Activated CD8-positive, alpha-beta memory T cell treated with anti-CD3 and anti-CD28 coated beads for 1 hour (primary cell): ENCODE measurements around the gene ALDH3A1.
A peak's percentile ranks its signal among the peaks of the same experiment; 100 is the strongest.

Source experiments
- DNase-seq, 2 donors: peaks; one replicate each; pipeline ENCODE4 v3.0.0-alpha.2; 2020; ENCODE audit warnings: low read depth in 1 of 2; ENCODE audit errors: extremely low read depth in 1 of 2

Gene ALDH3A1

DNA sequence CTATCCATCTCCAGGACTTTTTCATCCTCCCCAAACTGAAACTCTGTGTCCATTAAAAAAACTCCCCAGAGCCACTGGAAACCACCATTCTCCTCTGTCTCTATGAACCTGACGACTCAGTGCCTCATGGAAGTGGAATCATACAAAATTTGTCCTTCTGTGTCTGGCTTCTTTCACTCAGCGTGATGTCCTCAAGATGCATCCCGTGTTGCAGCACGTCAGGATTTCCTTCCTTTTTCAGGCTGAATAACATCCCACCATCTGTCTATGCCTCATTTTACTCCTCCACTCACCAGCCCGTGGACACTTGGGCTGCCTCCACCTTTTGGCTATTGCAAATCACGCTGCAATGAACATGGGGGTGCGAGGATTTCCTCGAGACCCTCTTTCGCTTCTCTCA, 12.6 kb upstream of the ALDH3A1 start:
- no peak for DNase-seq

- no peak for DNase-seq
Measured at GRCh38 chr17:19759568-19760549, 11.8 kb upstream of the ALDH3A1 start.

GRCh38 chr17:19757536-19758180, 9.6 kb upstream of the ALDH3A1 start:
- DNase-seq, result no peak

- DNase-seq, result no peak
Measured at GRCh38 chr17:19756546-19756945, 8.4 kb upstream of the ALDH3A1 start.

DNA sequence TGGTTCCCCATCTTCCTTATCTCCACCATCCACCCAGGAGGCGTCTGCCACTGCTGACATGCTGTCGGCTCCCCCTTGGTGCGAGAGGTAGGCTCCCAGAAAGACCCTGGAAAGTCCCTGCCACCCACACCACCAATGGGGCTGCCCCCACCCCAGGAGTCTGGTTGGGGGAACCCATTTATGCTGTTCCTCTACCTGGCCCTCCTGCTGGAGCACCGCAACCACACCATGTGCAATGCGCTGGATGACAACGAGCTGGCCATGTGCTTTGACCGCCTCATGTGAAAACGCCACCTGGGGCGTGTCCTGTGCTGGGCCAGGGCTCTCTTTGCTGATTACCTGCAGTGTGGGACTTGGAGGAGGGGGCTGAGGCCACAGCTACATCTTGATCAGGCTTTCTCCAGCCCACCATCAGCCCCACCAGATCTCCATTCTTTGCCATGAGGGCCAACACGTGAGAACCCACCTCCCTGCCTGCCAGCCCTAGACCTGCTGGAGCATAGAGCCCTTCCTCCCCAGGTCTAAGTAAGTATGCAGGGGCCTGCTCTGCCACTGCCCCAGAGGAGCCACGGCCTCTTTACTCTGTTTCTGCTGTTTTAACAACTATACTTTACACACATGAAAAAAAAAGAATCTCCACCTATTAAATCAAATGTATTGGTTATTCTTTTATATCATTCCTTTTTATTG, 7.9 kb upstream of the ALDH3A1 start:
- no peak for DNase-seq

DNA sequence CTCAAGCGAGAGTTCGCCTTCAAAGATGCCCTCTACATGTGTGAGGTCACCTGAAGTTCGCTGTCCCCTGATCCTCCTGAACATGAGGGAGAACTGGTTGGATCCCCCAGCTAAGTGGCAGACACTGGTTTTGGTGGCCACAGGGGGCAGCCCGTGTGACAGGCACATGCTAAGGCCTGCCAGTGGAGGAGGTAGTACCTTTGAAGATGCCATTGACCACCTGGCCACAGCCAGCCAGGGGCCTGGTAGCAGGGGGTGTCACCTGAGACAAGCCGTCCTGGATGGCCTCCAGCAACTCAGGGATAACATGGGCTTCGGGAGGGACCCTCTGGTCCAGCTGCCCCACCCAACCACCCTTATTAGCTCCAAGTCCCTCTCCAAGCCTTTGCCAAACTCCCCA, 7.3 kb upstream of the ALDH3A1 start:
- no peak for DNase-seq

- DNase-seq, result no peak
Measured at GRCh38 chr17:19753661-19754463, 5.8 kb upstream of the ALDH3A1 start.

DNA sequence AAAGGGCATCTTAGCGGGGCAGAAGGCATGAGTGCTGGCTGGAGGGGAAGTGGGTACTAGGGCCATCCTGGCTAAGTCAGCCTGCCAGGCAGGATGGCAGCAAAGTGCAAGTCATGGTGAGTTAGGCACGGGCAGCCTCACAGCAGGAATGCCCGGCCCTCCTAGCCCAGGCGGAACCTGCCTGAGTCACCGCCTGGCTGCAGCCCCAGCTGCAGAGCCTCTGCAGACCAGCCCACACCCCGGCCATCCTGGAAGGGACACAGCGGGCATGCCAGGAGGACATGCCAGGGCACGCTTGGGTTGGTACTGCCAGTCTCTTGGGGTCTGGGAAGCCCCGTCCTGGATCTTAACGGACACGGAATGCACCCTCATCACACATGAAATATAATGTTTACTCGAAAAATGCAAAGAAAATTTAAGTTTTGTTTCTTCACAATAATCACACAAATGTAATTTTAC, 5.0 kb upstream of the ALDH3A1 start:
- no peak for DNase-seq

GRCh38 chr17:19752216-19753050, 4.3 kb upstream of the ALDH3A1 start:
- no peak for DNase-seq

DNA sequence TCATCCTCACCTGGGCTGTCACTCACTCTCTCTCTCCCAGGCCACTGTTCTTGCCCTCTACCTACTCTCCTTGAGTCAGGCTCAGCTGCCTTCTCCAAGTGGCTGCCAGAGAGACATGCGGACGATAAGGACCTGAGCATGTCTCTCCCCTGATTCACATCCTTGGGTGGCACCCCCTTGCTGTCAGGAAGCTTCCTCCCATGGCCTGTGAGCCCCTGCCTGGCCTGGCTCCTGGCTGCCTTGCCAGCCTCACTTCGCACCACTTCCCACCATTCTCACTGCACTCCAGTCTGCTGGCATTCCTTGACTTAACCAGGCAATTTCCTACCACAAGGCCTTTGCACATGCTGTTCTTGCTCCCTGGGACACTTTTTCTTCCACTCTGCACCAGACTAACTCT, 2.7 kb upstream of the ALDH3A1 start:
- DNase-seq, result no peak

GRCh38 chr17:19750020-19750572, 2.0 kb upstream of the ALDH3A1 start:
- DNase-seq, result no peak

- no peak for DNase-seq
Measured at GRCh38 chr17:19748807-19749193, 702 bp upstream of the ALDH3A1 start.

DNA sequence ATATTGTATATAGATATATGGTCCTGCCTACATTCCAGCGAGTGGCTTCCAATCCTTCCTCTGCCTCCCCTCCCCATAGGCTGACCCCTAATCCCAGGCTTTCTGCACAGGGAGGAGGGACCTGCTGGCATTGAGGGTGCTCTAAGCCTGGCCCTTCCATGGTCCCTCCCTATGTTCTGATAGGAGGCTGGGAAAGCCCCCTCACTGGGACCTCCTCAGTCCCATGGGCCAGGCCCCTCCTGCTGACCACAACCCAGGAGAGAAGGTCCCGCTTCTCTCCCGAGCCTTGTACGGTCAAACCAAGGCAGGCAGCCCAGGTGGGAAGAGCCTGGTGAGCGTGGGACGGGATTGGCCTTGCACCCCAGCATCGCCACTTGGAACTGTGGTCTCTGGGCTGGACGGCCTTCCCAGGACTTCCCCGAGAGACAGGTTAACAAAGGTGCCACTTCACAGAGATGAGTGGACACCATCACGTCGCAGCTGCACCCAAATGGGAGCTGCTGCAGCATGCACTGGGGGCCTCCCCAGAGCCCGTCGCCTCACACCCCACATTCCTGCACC, 859 bp downstream of the ALDH3A1 start:
- DNase-seq, result no peak

GRCh38 chr17:19746517-19746916, 1.6 kb downstream of the ALDH3A1 start:
- DNase-seq, result no peak

GRCh38 chr17:19744922-19745757, 3.0 kb downstream of the ALDH3A1 start:
- peak; percentile 52 to 76 for DNase-seq

- DNase-seq, result no peak
Measured at GRCh38 chr17:19744492-19744891, 3.6 kb downstream of the ALDH3A1 start.

DNA sequence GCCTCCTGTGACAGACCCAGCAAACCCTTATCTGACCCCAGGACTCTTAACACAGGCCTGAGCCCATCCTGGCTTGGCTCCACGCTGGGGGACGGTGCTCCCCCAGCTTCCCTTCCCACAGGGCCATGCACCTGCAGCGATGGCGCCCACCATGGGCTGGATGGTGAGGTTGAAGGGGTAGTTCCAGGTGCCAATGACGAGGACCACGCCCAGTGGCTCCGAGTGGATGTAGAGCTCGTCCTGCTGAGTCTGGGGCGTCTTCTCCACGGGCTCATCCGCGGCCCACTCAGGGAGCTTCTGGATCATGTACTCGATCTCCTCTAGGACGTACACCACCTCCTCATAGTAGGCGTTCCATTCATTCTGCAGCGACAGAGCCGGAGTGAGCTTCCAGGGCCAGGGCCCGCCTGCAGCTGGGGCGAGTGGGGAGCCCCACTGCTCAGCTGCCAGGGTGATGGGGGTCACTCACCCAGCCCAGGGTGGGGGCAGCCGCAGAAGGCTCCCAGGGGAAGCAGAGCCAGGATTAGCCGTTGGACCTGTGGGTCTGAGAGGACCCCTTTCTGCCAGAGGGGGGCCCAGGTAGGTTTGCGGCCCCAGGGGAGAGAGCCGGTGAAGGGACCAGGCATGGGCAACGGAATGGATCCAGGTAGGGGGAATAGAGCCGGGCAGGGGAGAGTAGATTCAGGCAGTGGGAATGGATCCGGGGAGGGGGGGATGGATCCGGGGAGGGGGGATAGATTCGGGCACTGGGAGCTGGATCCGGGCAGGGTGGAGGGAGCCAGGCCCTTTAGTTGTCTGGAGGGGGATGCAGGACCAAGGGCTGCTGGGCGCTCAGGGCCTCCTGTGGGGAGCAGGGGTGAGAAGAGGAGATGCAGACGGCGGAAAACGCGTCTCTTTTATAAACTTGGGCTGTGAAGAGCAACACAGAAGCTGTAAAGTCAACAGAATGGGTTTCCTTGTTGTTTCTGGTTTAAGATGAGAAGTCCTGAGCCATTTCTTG, 4.7 kb downstream of the ALDH3A1 start:
- no peak for DNase-seq
